GM12864 (cell line): ENCODE measurements around the gene UBE2N.

Experiments
- DNase-seq: peaks from one replicate; pipeline ENCODE4 v3.0.0-alpha.2; 2011; ENCODE audit warnings: low read depth
- H3K4me3 ChIP-seq: 2 replicates; pipeline ENCODE4 v1.5.1; 2011; ENCODE audit warnings: mild to moderate bottlenecking, low read depth, low read length, control low read depth
- CTCF ChIP-seq: IDR thresholded peaks from 2 replicates; pipeline ENCODE4 v1.5.1; 2011; ENCODE audit warnings: low read depth, mild to moderate bottlenecking, moderate library complexity, low read length, control low read depth, inconsistent platforms; ENCODE audit errors: missing control alignments

UBE2N gene

GRCh38 chr12:93366422-93366821 is 75.3 kb downstream of the UBE2N start:
- H3K4me3 ChIP-seq = no peak overlapping the region
- DNase-seq = no peak
- no peak for TF ChIP-seq CTCF

GRCh38 chr12:93365616-93366405 is 75.9 kb downstream of the UBE2N start:
- TF ChIP-seq CTCF = no peak
- no peak for DNase-seq
- H3K4me3 ChIP-seq = no peak overlapping the region

GRCh38 chr12:93363841-93364297 is 77.9 kb downstream of the UBE2N start:
- H3K4me3 ChIP-seq = no peak overlapping the region
- DNase-seq = no peak
- no peak for TF ChIP-seq CTCF

- TF ChIP-seq CTCF = no peak
- no peak overlapping the region for H3K4me3 ChIP-seq
- no peak for DNase-seq
These were observed 80.4 kb downstream of the UBE2N start for GRCh38 chr12:93361151-93361919.

GRCh38 chr12:93360688-93361087 is 81.1 kb downstream of the UBE2N start:
- DNase-seq = no peak
- no peak for TF ChIP-seq CTCF
- H3K4me3 ChIP-seq = no peak overlapping the region

- TF ChIP-seq CTCF = no peak
These were observed 82.9 kb downstream of the UBE2N start for GRCh38 chr12:93358821-93359220.

More at GRCh38 chr12:93358821-93359220, 82.9 kb downstream of the UBE2N start:
- H3K4me3 ChIP-seq = no peak overlapping the region
- DNase-seq = no peak
